ENCODE measurements around the gene CCK.
"Not testable (repeated sequence)": the region's sequence is repeated elsewhere in the genome, so short reads cannot be mapped to it uniquely, and the experiment has no call there.

The CCK gene, protein sequence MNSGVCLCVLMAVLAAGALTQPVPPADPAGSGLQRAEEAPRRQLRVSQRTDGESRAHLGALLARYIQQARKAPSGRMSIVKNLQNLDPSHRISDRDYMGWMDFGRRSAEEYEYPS

DNA sequence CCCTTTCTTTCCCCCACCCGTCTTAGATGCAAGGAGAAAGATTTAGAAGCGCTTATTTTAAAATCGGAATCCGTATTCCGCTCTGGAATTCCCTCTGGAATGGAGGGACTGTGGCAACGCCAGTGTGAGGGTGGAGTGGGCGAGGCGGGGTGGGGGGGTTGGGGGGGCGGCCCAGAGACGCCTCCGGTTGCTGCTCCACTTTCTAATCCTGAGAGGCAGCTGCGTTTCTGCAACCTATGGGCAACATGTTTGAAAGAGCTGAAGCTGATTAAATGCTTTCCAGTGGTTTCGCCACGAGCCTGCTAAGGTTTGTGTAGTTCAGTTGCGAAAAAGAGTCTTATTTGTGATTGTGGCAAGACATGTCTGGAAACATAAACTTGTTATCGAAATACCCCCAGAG, at the start of gene CCK:
Gene CCK, minus strand, starts transcription at position 101 of the 400 bp plus-strand sequence. CDS start 2,555 bp downstream, outside the sequence.
- no peak for DNase-seq

DNA sequence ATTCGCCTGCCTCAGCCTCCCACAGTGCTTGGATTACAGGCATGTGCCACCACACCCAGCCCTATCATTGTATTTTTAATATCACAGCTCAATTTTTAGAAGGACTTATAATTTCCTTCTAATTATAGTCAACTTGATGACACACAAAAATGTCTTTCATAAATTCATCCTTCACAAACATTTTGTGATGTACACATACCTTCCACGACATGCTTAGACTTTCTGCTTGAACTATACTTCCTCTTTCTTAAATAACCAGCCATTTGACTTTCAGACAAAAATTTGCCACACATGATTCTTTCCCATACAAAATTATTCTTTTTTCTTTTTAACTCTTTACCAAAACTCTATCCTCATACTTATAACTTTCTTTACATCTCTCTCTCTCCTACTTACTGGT, 48.4 kb upstream of the CCK start:
- no peak for DNase-seq

DNA sequence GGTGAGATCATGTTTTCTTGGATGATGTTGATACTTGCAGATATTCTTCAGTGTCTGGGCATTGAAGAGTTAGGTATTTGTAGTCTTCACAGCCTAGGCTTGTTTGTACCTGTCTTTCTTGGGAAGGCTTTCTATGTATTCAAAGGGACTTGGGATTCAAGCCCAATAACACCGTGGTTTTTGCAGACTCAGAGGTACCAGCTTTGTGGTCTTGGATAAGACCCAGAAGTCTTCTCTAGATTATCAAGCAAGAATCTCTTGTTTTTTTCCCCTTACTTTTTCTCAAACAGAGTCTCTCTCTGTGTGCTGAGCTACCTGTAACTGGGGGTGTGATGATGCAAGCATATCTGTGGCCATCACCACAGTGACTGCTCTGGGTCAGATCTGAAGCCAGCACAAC, 42.7 kb upstream of the CCK start:
- DNase-seq, result no peak

DNA sequence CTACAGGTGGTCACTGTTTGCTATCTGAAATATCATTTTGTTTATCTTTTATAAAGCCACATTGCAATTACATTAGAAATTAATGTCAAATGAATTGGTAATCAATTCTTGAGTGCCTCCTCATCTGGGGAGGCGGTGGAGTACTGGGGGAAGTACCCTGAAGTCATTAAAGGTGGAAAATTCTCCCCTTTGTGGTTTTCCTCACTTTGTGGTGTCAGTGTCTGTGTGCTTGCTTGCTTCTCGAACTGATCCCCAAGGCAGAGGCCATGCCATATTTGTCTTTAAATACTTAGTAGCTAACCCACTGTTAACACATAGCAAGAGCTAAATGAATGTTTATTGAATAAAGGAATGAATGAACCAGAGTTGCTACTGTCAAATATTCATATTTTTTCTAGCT, 40.5 kb upstream of the CCK start:
- DNase-seq, result no peak

DNA sequence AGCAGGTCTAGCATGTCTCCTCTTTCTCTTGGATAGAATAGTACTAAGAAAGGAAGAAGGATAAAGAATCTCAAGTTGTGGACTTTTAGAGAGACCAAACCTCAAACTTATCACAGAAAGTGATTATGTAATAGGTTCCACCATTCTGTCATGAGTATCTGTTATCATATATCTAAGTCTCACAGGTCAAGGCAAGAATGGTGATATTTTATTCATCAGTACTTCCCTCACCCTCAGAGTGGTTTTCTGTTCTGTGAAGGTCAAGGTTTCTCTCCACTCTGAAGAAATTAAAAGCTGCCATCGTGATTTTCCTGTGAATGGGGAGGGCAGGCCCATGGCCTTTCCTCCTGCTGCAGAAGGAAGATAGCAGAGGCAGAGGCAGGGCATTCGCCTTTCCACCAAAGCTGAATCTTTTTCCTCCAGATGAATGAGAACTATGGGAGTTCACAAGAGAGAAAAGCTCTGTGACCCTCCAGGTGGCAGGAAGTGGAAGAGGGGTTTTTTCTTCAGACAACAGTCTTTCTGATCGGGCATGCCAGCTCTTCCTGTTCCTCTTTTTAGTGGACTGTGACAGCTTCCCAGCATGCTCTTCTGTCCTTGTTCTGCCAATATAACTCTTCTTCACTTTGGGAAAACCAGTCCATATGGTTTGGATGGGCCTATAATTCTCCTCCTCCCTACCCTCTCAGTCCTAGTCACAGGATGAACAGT, 37.1 kb upstream of the CCK start:
- DNase-seq, result no peak

DNA sequence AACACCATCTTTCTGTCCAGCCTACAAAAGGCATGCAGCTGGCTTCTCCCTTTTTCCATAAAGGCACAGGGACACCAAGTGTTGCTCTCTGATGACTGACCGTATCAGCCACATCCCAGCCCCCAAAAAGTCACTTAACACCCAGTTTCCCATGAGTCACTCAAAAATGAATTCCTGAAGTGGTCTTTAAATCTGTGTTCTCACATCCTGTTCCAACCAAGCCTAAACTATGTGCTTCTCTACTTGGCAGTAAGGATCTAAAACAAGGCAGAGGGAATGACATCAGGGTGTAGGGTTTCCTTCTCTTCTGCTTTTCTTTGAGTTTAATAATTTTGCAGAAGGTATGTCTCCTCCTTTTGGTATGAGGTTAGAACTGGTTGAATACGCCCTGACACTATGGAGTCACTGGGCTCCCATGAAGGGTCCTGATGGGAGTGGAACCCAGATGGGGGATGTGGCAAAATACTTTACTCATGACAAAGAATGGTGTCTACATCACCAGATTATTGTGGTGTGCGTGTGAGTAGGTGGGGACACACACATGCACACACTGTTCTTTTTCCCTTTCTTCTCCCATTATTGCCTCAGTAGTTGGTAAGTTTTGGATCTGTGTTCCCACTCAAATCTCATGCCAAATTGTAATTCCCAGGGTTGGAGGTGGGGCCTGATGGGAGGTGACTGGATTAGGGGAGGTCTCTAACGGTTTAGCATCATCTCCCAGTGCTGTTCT, 35.6 kb upstream of the CCK start:
- no peak for DNase-seq

DNA sequence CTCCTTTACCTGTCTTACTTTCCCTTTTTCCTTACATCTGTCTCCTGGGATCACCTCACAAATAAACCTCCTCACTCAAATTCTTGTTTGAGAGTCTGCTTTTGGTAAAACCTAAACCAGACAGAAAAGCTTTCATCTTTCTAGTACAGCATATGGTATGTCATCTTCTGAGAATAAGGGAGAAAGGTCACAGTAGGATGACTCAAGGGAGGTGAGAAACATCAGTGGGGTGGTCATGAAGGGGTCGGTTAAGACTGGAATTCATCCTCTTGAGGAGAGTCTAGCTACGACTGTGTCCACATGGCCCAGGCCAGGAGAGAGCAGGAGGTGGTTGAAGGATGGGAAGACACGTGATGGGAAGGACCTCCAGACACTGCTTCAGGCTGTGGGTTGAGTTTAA, 34.8 kb upstream of the CCK start:
- DNase-seq, result no peak

DNA sequence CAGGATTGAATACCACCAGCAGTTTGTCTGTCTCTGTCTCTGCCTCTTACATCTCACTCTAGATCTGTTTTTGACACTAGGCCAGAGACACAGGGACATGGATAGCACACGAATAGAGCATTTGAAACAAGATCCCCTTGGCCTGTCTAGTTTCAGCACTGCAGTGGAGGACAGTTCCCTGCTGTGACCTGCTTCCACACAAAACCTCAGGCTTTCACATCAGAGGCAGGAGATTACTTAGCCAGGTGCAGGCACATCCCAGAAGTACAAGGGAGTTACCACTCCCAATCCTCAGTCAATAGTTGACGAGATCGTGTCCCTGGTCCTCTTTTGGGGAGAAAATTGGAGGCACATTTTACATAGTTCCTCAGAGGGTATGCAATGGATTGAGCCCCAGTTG, 34.0 kb upstream of the CCK start:
- DNase-seq, result no peak

DNA sequence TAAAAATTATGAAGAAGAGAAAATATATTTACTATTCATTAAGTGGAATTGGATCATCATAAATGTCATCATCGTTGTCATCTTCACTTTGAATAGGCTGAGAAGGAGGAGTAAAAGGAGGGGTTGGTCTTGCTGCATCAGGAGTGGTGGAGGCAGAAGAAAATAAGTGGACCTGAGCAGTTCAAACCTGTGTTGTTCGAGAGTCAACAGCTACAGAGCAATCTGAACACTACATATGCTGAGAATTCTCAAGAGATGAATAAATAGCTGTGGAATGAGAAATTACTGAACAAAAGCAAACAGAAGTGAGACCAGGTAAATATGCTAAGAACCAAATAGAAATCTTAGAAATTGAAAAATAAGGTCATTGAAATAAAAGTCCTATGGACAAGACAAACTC, 32.3 kb upstream of the CCK start:
- no peak for DNase-seq

DNA sequence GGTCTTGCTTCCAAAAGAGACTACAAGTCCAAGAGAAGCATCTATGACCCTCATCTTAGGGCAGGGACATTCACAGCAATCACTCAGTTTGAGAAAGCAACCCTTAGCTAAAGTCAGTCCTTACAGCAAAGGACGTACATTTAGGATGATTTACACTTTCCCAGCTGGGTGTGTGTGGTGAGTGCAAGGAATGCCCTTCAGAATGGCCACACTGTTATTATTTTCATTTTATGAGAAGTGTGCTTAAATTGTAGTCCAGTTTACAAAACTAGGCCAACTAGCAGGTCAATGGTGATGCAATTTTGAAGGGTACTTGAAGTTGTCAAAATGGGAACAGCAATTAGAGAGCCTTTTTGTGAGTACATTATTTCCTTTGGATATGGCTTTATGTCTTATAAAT, 26.0 kb upstream of the CCK start:
- DNase-seq, result no peak

DNA sequence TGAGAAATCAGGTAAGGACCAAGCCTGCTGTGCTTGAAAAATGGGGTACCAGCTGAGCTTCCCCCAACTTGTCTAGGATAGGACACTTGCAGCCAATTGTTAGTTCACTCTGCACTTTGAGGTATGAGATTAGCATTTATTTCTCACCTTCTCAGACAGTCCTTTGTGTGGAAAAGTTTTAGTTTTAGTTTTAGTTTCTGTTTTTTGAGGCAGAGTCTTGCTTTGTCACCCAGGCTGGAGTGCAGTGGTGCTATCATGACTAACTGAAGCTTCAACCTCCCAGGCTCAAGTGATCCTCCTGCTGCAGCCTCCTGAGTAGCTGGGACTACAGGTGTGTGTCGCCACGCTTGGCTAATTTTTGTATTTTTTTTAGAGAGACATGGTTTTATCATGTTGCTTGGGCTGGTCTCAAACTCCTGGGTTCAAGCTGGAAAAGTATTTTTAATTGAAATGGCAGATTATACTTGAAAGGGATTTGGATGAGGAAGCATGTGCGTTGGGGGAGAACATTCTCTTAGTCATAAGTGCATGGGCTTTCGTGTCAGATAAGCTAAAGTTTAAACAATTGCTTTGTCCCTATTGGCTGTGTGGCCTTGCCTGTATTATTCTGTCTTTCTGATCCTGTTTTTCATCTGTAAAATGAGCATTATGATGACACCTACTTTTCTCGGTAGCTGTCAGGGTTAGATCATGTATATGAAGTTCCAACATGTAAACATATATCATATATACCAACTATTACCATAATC, 25.2 kb upstream of the CCK start:
- no peak for DNase-seq

DNA sequence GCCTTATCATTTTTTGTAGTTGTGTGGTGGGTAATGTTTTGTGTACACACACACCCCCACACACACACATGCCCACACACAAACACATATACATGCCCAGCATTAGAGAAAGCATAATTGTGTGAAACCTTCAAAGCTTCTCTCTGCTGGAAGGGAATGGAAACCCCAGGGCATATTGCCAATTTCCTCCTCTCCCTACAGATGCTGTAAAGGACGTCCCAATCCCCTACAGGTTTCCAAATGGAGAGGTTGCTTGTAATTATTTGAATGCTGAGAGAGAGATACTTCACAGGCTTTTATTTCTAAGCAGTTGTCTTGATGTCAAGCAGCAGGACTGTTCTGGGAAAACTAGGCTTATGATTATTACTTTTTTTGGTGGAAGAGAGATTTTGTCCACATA, 23.0 kb upstream of the CCK start:
- no peak for DNase-seq

DNA sequence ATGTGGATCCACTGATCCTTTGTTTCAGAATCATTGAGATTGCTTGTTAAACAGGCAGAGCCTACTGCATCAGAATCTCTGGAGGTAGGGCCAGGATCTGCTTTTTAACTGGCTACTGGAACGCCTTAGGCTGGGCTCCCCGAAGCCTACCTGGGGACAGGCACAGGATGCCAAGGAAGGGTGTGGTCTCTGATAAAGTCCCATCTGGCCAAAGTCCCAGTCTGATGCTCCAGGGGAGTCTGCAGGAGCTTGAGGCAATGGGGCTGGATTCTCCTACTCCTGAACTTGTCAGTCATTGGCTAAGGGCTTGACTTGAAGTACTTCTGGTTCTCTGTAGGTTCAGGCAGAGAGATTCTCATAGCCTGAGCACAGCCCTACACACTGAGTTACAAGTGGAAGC, 22.4 kb upstream of the CCK start:
- DNase-seq, result no peak

DNA sequence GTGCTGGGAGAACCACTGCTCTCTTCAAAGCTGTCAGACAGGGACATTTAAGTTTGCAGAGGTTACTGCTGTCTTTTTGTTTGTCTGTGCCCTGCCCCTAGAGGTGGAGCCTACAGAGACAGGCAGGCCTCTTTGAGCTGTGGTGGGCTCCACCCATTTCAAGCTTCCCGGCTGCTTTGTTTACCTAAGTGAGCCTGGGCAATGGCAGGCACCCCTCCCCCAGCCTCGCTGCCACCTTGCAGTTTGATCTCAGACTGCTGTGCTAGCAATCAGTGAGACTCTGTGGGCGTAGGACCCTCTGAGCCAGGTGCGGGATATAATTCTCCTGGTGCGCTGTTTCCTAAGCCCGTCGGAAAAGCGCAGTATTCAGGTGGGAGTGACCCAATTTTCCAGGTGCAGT, 21.4 kb upstream of the CCK start:
- DNase-seq, result not testable (repeated sequence)

DNA sequence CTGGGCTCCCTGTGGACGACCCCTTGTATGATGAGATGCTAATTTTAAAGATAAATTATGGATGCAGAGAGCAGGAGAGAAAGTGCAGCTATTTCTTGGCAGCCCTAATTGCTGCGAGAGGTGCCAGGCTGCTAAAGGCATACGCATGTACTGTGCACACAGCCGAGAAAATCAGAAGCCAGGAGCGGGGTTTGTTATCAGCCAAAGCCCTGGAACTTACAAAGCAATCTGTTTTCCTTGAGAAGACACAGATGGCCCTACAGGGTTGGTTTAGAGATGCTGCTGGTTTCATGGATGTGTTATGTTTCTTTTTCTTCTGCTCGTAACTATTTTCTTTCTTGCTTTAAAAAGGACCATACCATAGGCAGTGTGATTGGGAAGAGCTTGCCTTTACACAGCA, 11.7 kb upstream of the CCK start:
- no peak for DNase-seq

DNA sequence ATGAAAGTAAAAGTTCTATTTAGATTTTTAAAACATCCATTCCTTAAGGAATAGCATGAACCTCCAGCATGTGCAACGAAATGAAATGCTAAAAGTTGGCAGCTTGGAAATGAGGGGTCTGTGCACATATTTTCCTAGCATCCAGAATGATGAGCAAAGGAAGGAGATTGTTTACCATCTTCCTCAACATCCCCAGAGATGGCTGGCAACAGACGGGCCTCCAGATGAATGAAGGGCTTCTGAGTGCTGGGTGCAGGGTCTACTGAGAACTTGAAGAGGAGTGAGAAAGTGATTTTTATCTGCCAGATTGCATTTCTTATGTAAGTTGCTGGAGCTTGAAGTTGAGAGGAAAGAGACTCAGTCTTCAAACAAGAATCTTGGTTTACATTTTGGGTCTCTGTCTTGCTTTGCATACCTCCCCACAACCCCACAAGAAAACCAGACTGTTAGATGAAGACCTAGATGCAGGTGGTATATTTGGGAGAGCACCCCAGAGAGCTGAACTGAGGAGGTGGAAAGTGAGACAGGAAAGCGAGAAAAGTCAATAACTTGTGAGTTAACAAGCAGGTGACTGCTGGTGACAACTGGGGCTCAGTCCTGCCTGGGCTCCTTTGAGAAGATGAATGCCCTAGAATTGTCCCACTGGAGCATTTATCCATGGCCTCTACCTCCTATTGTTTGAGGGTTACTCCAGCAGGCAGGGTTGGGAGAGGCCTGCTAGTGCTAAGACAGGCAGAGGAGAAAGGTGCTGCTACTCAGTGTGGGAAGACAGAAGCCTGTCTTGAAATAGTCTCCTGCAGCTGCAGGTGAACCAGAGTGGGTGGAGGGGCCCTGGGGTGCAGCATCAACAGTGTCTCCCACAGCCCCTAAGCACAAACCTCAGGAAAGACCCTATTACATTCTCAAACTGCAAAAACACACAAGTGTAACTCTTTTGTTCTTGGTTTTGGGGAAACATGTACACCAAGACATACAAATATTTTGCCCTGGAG, 10.5 kb upstream of the CCK start:
- no peak for DNase-seq

DNA sequence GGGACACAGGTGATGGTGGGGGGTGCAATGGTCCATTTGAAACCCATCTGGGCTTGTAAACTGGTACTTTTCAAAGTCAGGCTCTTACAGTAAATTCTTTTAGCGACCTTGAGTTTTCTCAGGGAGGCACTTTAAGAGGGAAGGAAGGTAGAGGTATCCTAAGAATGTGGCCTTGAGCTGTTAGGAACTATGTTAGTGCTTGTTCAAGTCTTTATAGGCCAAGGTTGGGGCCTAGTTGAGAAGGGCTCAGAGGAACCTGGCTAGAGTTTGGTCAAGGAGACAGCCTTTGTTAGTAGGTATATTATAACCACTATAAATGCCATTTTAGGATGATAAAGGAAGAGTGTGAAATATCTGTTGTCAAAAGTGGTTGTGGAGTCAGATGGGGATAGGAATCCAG, 9.2 kb upstream of the CCK start:
- DNase-seq, result no peak

DNA sequence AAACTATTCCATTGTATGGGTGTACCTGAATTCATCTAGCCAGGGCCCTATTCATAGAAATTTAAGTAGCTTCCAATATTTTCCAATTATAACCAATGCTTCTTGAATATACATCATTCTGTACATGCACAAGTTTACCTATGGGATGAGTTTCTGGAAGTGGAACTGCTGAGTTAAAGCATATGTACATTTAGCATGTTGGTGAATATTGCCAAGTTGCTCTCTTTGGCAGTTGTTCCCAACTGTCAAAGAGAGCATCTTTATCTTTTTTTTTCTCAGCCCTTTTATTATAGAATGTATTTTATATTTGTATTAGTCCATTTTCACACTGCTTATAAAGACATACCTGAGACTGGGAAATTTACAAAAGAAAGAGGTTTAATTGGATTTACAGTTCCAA, 8.3 kb upstream of the CCK start:
- no peak for DNase-seq

DNA sequence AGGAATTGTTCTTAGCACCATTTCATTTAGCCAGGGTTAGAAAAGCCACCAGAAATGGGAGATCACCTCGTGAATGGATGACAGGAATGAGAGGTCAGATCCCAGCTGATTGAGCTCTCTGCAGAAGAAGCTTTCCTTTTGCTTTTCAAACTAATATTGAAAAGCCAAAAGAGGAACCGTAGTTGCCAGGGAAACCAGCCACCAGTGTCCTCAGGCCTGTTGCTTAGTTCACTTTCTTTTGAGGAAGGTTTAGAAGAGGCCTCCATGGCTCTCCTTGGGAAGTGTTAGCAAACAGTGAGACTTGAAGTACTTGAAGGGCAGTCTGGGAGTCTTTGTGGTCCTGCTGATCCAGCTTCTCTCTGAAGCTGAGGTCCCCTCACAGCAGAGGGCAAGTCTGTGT, 7.4 kb upstream of the CCK start:
- no peak for DNase-seq

DNA sequence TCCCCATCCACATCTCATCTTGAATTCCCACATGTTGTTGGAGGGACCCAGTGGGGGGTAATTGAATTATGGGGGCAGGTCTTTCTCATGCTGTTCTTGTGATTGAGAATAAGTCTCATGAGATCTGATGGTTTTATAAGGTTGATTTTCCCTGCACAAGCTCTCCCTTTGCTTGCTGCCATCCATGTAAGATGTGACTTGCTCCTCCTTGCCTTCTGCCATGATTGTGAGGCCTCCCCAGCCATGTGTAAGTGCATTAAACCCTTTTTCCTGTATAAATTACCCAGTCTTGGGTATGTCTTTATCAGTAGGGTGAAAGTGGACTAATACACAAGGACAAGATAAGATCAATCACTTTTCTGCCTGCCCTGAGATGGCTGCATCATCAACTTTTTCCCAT, 5.8 kb upstream of the CCK start:
- no peak for DNase-seq

DNA sequence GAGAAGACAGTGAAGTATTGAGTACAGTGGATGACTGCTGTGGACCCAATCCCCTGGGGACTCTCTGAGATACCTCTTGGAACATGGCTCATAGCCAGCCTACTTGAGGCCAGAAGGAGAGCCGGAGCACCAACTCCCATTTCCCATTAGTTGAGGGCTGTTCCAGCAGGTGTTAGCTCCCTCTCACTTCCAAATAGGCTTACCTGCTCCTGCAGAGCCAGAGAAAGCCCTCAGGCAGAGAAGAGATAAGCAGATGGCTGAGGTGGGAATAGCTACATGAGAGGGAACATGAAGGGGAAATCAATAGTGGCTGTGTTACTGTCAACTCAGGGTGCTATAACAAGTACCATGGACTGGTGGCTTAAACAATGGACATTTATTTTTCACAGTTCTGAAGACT, 4.6 kb upstream of the CCK start:
- DNase-seq, result no peak

DNA sequence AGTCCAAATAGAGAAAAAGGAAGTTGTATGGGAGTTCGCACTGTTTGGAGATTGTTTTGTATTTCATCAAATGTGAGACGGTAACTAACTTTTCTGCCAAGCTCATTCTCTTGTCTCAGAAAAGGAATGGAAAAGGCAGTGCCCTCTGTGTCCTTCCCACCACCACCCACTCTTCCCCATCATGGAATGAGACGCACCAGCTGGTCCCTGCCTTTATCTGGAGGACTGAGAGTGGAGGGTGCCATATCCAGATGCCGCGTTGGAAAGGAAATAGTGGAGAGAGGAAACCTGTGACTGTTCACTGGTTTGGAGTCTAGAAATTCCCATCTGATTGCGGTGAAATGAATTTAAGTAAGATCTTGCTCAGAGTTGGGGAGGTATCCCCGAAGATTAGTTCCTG, 3.7 kb upstream of the CCK start:
- DNase-seq, result no peak

DNA sequence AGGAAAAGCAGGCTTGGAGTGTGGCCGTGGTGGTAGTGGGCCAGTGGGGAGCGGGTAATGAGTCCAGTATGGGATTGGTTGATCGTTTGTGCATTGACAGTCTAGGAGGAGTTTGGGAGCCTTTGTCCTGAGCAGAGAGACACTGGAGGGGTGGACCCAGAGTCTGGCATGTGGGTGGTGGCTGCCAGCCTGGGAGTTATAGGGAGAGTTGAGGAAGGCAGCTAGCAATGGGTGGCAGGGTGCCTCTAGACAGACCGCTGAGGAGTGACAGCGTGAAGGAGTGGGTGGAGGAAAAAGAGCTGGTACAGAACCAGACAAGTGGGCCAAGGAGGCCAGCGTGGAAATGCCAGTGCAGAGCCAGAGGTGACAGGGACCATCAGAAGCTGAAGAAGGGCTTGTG, 1.9 kb upstream of the CCK start:
- DNase-seq, result no peak
